CD14-positive monocyte (primary cell): ENCODE data around the gene PFDN4. TPM values are rescaled to one million over a fixed set of nuclear protein-coding genes. Genes with fewer than 3 reads are reported as not detected.

Experiments
- DNase-seq, 3 donors: peaks; one replicate each; pipeline ENCODE4 v3.0.0-alpha.2; 2011 to 2022
- H2AFZ ChIP-seq: 2 replicates; pipeline ENCODE4 v1.6.0; 2012; ENCODE audit warnings: mild to moderate bottlenecking, low read depth, low read length, inconsistent platforms; ENCODE audit not compliant: insufficient read depth, poor library complexity, severe bottlenecking
- H3K27ac ChIP-seq, 2 donors: 1 replicate in 1 of 2; 2 replicates in 1 of 2; pipeline ENCODE4 v1.5.1; 2012 to 2013; ENCODE audit warnings: low read length in 2 of 2, control low read depth in 1 of 2, inconsistent platforms in 1 of 2, low read depth in 1 of 2, mild to moderate bottlenecking in 1 of 2
- H3K27me3 ChIP-seq, 2 donors: one replicate each; pipeline versions ENCODE4 v1.6.0 to v1.6.1; 2011 to 2013; ENCODE audit warnings: low read length in 2 of 2; ENCODE audit not compliant: control insufficient read depth in 2 of 2, insufficient read depth in 2 of 2
- H3K36me3 ChIP-seq, 2 donors: replicated peaks in 1 of 2; 1 replicate in 1 of 2; 2 replicates in 1 of 2; pipeline versions ENCODE4 v1.5.1 to v1.6.1; 2012 to 2013; ENCODE audit warnings: low read length in 2 of 2, control low read depth in 1 of 2, inconsistent platforms in 1 of 2, mild to moderate bottlenecking in 1 of 2; ENCODE audit not compliant: insufficient read depth in 2 of 2, control insufficient read depth in 1 of 2
- H3K4me1 ChIP-seq, 2 donors: 1 replicate in 1 of 2; 2 replicates in 1 of 2; pipeline versions ENCODE4 v1.5.1 to v1.6.1; 2012 to 2013; ENCODE audit warnings: low read length in 2 of 2, control low read depth in 1 of 2, inconsistent platforms in 1 of 2, mild to moderate bottlenecking in 1 of 2, moderate library complexity in 1 of 2; ENCODE audit not compliant: insufficient read depth in 2 of 2, control insufficient read depth in 1 of 2
- H3K4me2 ChIP-seq: replicated peaks from 2 replicates; pipeline ENCODE3; 2012; ENCODE audit warnings: low read length, moderate library complexity, mild to moderate bottlenecking; ENCODE audit not compliant: poor library complexity, severe bottlenecking; ENCODE audit errors: extremely low read depth
- H3K4me3 ChIP-seq, 3 experiments: fragments of 200-600 bp in 1 of 3; sonication (generic) in 1 of 3; replicated peaks in 1 of 3; 1 replicate in 2 of 3; 2 replicates in 1 of 3; pipeline ENCODE4 v1.5.1; 2011 to 2013; ENCODE audit warnings: low read length in 3 of 3, mild to moderate bottlenecking in 3 of 3, control low read depth in 2 of 3, low read depth in 2 of 3, inconsistent platforms in 1 of 3, moderate library complexity in 1 of 3
- H3K79me2 ChIP-seq: 2 replicates; pipeline ENCODE4 v1.6.0; 2012; ENCODE audit warnings: mild to moderate bottlenecking, control low read depth, inconsistent platforms, low read length, moderate library complexity; ENCODE audit not compliant: insufficient read depth
- H3K9ac ChIP-seq: 2 replicates; pipeline ENCODE4 v1.6.0; 2017; ENCODE audit warnings: low read length, mild to moderate bottlenecking; ENCODE audit not compliant: insufficient read depth, poor library complexity, severe bottlenecking
- H3K9me3 ChIP-seq, 2 donors: replicated peaks in 1 of 2; 1 replicate in 1 of 2; 2 replicates in 1 of 2; pipeline versions ENCODE4 v1.5.1 to v1.6.1; 2012 to 2013; ENCODE audit warnings: low read length in 2 of 2, control low read depth in 1 of 2; ENCODE audit not compliant: control insufficient read depth in 1 of 2, insufficient read depth in 1 of 2
- H4K20me1 ChIP-seq: 2 replicates; pipeline ENCODE4 v1.6.0; 2012; ENCODE audit warnings: mild to moderate bottlenecking, low read length, control low read depth, moderate library complexity; ENCODE audit not compliant: insufficient read depth
- H3K27ac Mint-ChIP-seq, 7 donors: one replicate each; pipeline ENCODE4 v1.8.0; 2020; ENCODE audit warnings: mild to moderate bottlenecking in 7 of 7, mixed read lengths in 7 of 7, moderate library complexity in 6 of 7, inconsistent platforms in 2 of 7
- H3K27me3 Mint-ChIP-seq, 3 donors: one replicate each; pipeline ENCODE4 v1.8.0; 2021 to 2022; ENCODE audit warnings: low read depth in 3 of 3, mild to moderate bottlenecking in 3 of 3, mixed read lengths in 3 of 3, moderate library complexity in 3 of 3, inconsistent platforms in 1 of 3
- H3K36me3 Mint-ChIP-seq, 2 donors: one replicate each; pipeline ENCODE4 v1.8.0; 2020; ENCODE audit warnings: mixed read lengths in 2 of 2, inconsistent platforms in 1 of 2, mild to moderate bottlenecking in 1 of 2
- H3K4me1 Mint-ChIP-seq: one replicate; pipeline ENCODE4 v1.8.0; 2020; ENCODE audit warnings: mild to moderate bottlenecking, mixed read lengths
- H3K4me3 Mint-ChIP-seq, 2 donors: one replicate each; pipeline ENCODE4 v1.8.0; 2020; ENCODE audit warnings: mild to moderate bottlenecking in 2 of 2, mixed read lengths in 2 of 2, moderate library complexity in 1 of 2
- H3K9me3 Mint-ChIP-seq, 7 donors: one replicate each; pipeline ENCODE4 v1.8.0; 2020 to 2022; ENCODE audit warnings: mixed read lengths in 7 of 7, mild to moderate bottlenecking in 6 of 7, moderate library complexity in 6 of 7, inconsistent platforms in 2 of 7
- CTCF ChIP-seq: fragments of 200-600 bp; IDR thresholded peaks from one replicate; pipeline ENCODE4 v1.8.0; 2022; ENCODE audit warnings: antibody characterized with exemption, mild to moderate bottlenecking
- WGBS: methylation state at CpG from one replicate; pipeline ENCODE4 v1.1.5; 2013; ENCODE audit warnings: missing lambda C conversion rate; ENCODE audit not compliant: insufficient coverage; 5-methylcytosine and 5-hydroxymethylcytosine counted together
- intact Hi-C, 2 donors: fragments of 100-400 bp; cut with micrococcal nuclease; formaldehyde crosslinking; loops; one replicate each; pipeline versions ENCODE4 v1.15.0 to v1.15.1; 2023
- polyA plus RNA-seq, 3 donors: library from polyadenylated mRNA; depleted of rRNA in 1 of 3; unstranded in 2 of 3; stranded (reverse) in 1 of 3; fragments of 300-500 nt in 2 of 3; fragments of >200 nt in 1 of 3; fragmentation: Illumina TruSeq in 2 of 3; gene quantifications; 1 replicate in 2 of 3; 2 replicates in 1 of 3; pipeline ENCODE4 v1.2.3, GENCODE V29; 2012 to 2021

The PFDN4 gene
- polyA plus RNA-seq, 3 donors, result 12.6 to 49.0 (median 32.1) TPM

GRCh38 chr20:54250691-54251090 is 42.8 kb downstream of the PFDN4 start:
- no peak overlapping the region for H3K4me3 ChIP-seq
- H3K36me3 Mint-ChIP-seq, result no peaks in the 10 kb centered on the region
- WGBS, result 94% methylated on average over 2 of the region's 10 CpGs

GRCh38 chr20:54251096-54251495 is 43.2 kb downstream of the PFDN4 start:
- Mint-ChIP-seq H3K4me3 (no peak overlapping the region), H3K27me3 (peaks cover 0 to under 1% (median 0%) of the 10 kb centered on the region in 3 donors), H3K36me3 (no peaks in the 10 kb centered on the region), H3K4me1 (no peaks in the 10 kb centered on the region), H3K27ac (no peak overlapping the region), H3K9me3 (peaks cover 0 to 4% (median 0%) of the 10 kb centered on the region in 7 donors)
- Histone ChIP-seq H3K27me3 (no peaks in the 10 kb centered on the region), H2AFZ (no peak overlapping the region), H3K9ac (no peak overlapping the region), H4K20me1 (no peaks in the 10 kb centered on the region), H3K27ac (no peak overlapping the region), H3K36me3 (no peaks in the 10 kb centered on the region), H3K4me2 (no peak overlapping the region), H3K4me3 (no peak overlapping the region), H3K79me2 (no peaks in the 10 kb centered on the region), H3K4me1 (no peaks in the 10 kb centered on the region), H3K9me3 (no peaks in the 10 kb centered on the region)
- intact Hi-C loops, result no loop called here
- TF ChIP-seq CTCF, result no peak
- WGBS, result 93% methylated on average over 2 of the region's 3 CpGs
- no peak for DNase-seq

More at GRCh38 chr20:54250691-54251090, 42.8 kb downstream of the PFDN4 start:
- Histone ChIP-seq H4K20me1 (no peaks in the 10 kb centered on the region), H3K4me2 (no peak overlapping the region), H3K4me1 (no peaks in the 10 kb centered on the region), H3K9me3 (no peaks in the 10 kb centered on the region), H2AFZ (no peak overlapping the region), H3K27ac (no peak overlapping the region), H3K9ac (no peak overlapping the region), H3K36me3 (no peaks in the 10 kb centered on the region), H3K79me2 (no peaks in the 10 kb centered on the region), H3K27me3 (no peaks in the 10 kb centered on the region)
- Mint-ChIP-seq H3K9me3 (peaks cover 0 to 4% (median 0%) of the 10 kb centered on the region in 7 donors), H3K27me3 (peaks cover 0 to 2% (median 0%) of the 10 kb centered on the region in 3 donors), H3K27ac (no peak overlapping the region), H3K4me1 (peaks cover 2% of the 10 kb centered on the region), H3K4me3 (no peak overlapping the region)
- intact Hi-C loops, result no loop called here
- TF ChIP-seq CTCF, result no peak
- DNase-seq, result no peak
